Hepatocyte (in vitro differentiated cells): ENCODE measurements around the gene TSPAN3. TPM values are rescaled to one million over a fixed set of nuclear protein-coding genes. Genes with fewer than 3 reads are reported as not detected.

Experiments used
- DNase-seq: peaks from one replicate; pipeline ENCODE4 v3.0.0-alpha.2; 2016; ENCODE audit warnings: low spot score
- H2AFZ ChIP-seq: fragments of 200-600 bp; sonication (generic); 2 replicates; pipeline ENCODE4 v1.6.0; 2016; ENCODE audit warnings: antibody characterized with exemption, mild to moderate bottlenecking
- H3K27ac ChIP-seq: fragments of 200-600 bp; sonication (generic); 2 replicates; pipeline ENCODE4 v1.5.1; 2016; ENCODE audit warnings: mild to moderate bottlenecking
- H3K27me3 ChIP-seq: fragments of 200-600 bp; sonication (generic); 2 replicates; pipeline ENCODE4 v1.6.1; 2016
- H3K36me3 ChIP-seq: fragments of 200-600 bp; sonication (generic); replicated peaks from 2 replicates; pipeline ENCODE4 v1.5.1; 2016; ENCODE audit warnings: low read depth; ENCODE audit not compliant: insufficient read depth
- H3K4me1 ChIP-seq: fragments of 200-600 bp; sonication (generic); 2 replicates; pipeline ENCODE4 v1.5.1; 2016; ENCODE audit warnings: mild to moderate bottlenecking, moderate library complexity; ENCODE audit not compliant: insufficient read depth
- H3K4me2 ChIP-seq: fragments of 200-600 bp; sonication (generic); 2 replicates; pipeline ENCODE4 v1.6.0; 2016
- H3K4me3 ChIP-seq: fragments of 200-600 bp; sonication (generic); 2 replicates; pipeline ENCODE4 v1.5.1; 2016; ENCODE audit warnings: mild to moderate bottlenecking
- H3K79me2 ChIP-seq: fragments of 200-600 bp; sonication (generic); 2 replicates; pipeline ENCODE4 v1.6.0; 2017; ENCODE audit warnings: mild to moderate bottlenecking
- H3K9me2 ChIP-seq: fragments of 200-600 bp; sonication (generic); replicated peaks from 2 replicates; pipeline ENCODE4 v1.6.0; 2017; ENCODE audit warnings: mild to moderate bottlenecking; ENCODE audit not compliant: insufficient read depth
- H3K9me3 ChIP-seq: fragments of 200-600 bp; sonication (generic); 2 replicates; pipeline ENCODE4 v1.5.1; 2016; ENCODE audit warnings: low read depth, mild to moderate bottlenecking
- H4K20me1 ChIP-seq: fragments of 200-600 bp; sonication (generic); 2 replicates; pipeline ENCODE4 v1.6.0; 2016; ENCODE audit warnings: mild to moderate bottlenecking; ENCODE audit not compliant: insufficient read depth, poor library complexity, severe bottlenecking
- CTCF ChIP-seq: fragments of 200-600 bp; sonication (generic); IDR thresholded peaks from 2 replicates; pipeline ENCODE4 v1.5.1; 2016; ENCODE audit warnings: antibody characterized with exemption, mild to moderate bottlenecking; ENCODE audit not compliant: poor library complexity
- EZH2 ChIP-seq: fragments of 200-600 bp; sonication (generic); IDR thresholded peaks from 2 replicates; pipeline ENCODE4 v1.6.1; 2016; ENCODE audit warnings: antibody characterized with exemption, mild to moderate bottlenecking, borderline replicate concordance
- EZH2phosphoT487 ChIP-seq: fragments of 200-600 bp; sonication (generic); IDR thresholded peaks from one replicate; pipeline ENCODE4 v1.6.1; 2018; ENCODE audit warnings: antibody characterized with exemption, mild to moderate bottlenecking, low read depth, moderate library complexity; ENCODE audit not compliant: unreplicated experiment, severe bottlenecking
- WGBS: methylation state at CpG from one replicate; pipeline ENCODE4 v1.1.6; 2016; ENCODE audit warnings: low lambda C conversion rate; ENCODE audit errors: missing lambda C conversion rate; 5-methylcytosine and 5-hydroxymethylcytosine counted together
- polyA plus RNA-seq: library from polyadenylated mRNA; unstranded; fragments of >200 nt; fragmentation: Nextera tagmentation; extraction: Ambion mirVana; gene quantifications from 2 replicates; pipeline ENCODE4 v1.2.1, GENCODE V29; 2016
- total RNA-seq: library from RNA; depleted of rRNA; stranded (reverse); fragments of >200 nt; gene quantifications from 2 replicates; pipeline ENCODE4 v1.2.3, GENCODE V29; 2014

TSPAN3 gene
- total and polyA plus RNA-seq, 2 experiments from 2014 or later, result 514 to 540 TPM

DNA sequence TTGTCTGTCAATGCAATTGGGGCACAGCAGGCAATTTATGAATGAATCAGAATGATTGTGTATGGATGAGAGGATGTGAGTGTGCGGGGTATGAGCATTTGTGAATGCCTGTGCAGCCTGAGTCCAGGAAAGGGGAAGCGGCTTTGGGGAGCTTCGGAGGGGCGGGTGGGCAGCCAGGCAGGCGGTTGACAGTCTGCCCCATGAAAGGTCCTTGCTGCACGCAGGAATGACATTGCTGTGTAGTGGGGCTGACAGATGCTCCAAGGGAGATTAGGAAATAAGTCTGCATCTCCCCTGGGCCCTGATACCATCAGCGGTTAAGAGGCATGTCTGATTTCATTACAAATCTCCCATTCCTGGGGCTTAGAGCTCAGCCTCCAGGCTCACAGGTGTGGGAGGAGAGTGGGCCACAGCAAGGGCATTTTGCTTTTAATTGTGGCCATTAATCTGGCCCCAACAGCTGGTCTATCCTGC lies 26.4 kb upstream of the TSPAN3 start:
- no peaks in the 10 kb centered on the region for H4K20me1 ChIP-seq
- H3K9me3 ChIP-seq, result no peaks in the 10 kb centered on the region
- H3K27me3 ChIP-seq, result no peaks in the 10 kb centered on the region
- H3K4me3 ChIP-seq, result no peak overlapping the region
- no peaks in the 10 kb centered on the region for H3K4me1 ChIP-seq
- H3K27ac ChIP-seq, result no peak overlapping the region
- no peaks in the 10 kb centered on the region for H3K9me2 ChIP-seq
- no peak overlapping the region for H3K4me2 ChIP-seq
- no peaks in the 10 kb centered on the region for H3K79me2 ChIP-seq
- no peak for TF ChIP-seq CTCF
- no peak for TF ChIP-seq EZH2
- TF ChIP-seq EZH2phosphoT487, result no peak
- WGBS, result 72% methylated on average over 7 of the region's 7 CpGs
- H2AFZ ChIP-seq, result no peak overlapping the region
- no peak for DNase-seq
- no peaks in the 10 kb centered on the region for H3K36me3 ChIP-seq

DNA sequence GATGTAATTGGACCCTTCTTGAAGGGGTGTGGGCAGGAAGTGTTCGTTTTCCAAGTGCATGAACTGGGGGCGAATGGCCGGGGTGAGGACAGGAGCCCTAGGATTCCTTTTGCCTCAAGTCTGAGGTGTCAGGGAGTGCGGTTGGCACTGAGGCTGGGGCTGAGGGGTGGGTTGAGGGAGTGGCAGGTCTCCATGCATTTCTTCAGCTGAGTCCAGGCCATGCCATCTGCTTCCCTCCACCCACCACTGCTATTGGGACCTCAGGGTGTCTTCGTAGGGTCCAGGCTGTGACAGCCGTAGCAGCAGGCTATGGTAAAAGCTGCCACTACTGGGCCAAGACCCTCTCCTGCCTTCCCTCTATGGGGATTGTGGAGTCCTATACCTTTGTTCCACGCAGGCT lies 25.6 kb upstream of the TSPAN3 start:
- no peaks in the 10 kb centered on the region for H3K79me2 ChIP-seq

DNA sequence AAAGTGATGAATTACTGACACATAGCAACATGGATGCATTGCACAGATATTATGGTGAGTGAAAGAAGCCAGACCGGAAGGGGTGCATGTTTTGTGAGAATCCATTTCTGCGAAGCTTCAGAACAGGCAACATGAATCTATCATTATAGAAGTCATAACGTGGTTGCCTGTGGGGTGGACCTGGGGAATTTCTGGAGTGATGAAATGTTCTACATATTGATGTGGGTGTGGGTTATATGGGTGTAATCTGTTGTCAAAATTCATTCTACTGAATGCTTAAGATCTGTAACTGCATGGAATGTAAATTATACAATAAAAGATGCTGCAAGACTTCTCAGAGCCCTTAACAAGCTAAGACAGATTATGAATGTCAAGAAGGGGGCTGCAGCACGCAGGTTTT lies 25.2 kb upstream of the TSPAN3 start:
- Histone ChIP-seq H3K4me2 (no peak overlapping the region), H3K4me3 (no peak overlapping the region), H2AFZ (no peak overlapping the region), H3K79me2 (no peaks in the 10 kb centered on the region), H3K9me2 (no peaks in the 10 kb centered on the region), H3K27ac (no peak overlapping the region), H3K9me3 (no peaks in the 10 kb centered on the region), H3K4me1 (no peaks in the 10 kb centered on the region), H4K20me1 (no peaks in the 10 kb centered on the region), H3K27me3 (no peaks in the 10 kb centered on the region), H3K36me3 (no peaks in the 10 kb centered on the region)
- WGBS, result 63% methylated on average over 4 of the region's 4 CpGs
- TF ChIP-seq EZH2, result no peak
- TF ChIP-seq EZH2phosphoT487, result no peak
- no peak for TF ChIP-seq CTCF
- no peak for DNase-seq

More for the DNA sequence above, 25.6 kb upstream of the TSPAN3 start:
- Histone ChIP-seq H3K27me3 (no peaks in the 10 kb centered on the region), H3K4me1 (no peaks in the 10 kb centered on the region), H3K9me2 (no peaks in the 10 kb centered on the region), H3K4me3 (no peak overlapping the region), H4K20me1 (no peaks in the 10 kb centered on the region), H3K27ac (no peak overlapping the region), H3K4me2 (no peak overlapping the region), H3K9me3 (no peaks in the 10 kb centered on the region), H2AFZ (no peak overlapping the region), H3K36me3 (no peaks in the 10 kb centered on the region)
- TF ChIP-seq EZH2 (no peak), CTCF (no peak), EZH2phosphoT487 (no peak)
- no peak for DNase-seq
- 74% methylated on average over 7 of the region's 7 CpGs for WGBS
